Posterior cingulate gyrus (tissue), 11 donors: ENCODE data around the gene NRK.
"Not testable (repeated sequence)": the region's sequence is repeated elsewhere in the genome, so short reads cannot be mapped to it uniquely, and the experiment has no call there.

Experiments used
- DNase-seq, 10 donors: peaks; one replicate each; pipeline versions ENCODE4 v3.0.0 to v3.0.0-alpha.2; 2020 to 2021; ENCODE audit warnings: mixed read lengths in 3 of 10
- intact Hi-C: fragments of 100-400 bp; cut with DNase I; formaldehyde crosslinking; loops from one replicate; pipeline ENCODE4 v1.15.1; 2023

Gene NRK, protein sequence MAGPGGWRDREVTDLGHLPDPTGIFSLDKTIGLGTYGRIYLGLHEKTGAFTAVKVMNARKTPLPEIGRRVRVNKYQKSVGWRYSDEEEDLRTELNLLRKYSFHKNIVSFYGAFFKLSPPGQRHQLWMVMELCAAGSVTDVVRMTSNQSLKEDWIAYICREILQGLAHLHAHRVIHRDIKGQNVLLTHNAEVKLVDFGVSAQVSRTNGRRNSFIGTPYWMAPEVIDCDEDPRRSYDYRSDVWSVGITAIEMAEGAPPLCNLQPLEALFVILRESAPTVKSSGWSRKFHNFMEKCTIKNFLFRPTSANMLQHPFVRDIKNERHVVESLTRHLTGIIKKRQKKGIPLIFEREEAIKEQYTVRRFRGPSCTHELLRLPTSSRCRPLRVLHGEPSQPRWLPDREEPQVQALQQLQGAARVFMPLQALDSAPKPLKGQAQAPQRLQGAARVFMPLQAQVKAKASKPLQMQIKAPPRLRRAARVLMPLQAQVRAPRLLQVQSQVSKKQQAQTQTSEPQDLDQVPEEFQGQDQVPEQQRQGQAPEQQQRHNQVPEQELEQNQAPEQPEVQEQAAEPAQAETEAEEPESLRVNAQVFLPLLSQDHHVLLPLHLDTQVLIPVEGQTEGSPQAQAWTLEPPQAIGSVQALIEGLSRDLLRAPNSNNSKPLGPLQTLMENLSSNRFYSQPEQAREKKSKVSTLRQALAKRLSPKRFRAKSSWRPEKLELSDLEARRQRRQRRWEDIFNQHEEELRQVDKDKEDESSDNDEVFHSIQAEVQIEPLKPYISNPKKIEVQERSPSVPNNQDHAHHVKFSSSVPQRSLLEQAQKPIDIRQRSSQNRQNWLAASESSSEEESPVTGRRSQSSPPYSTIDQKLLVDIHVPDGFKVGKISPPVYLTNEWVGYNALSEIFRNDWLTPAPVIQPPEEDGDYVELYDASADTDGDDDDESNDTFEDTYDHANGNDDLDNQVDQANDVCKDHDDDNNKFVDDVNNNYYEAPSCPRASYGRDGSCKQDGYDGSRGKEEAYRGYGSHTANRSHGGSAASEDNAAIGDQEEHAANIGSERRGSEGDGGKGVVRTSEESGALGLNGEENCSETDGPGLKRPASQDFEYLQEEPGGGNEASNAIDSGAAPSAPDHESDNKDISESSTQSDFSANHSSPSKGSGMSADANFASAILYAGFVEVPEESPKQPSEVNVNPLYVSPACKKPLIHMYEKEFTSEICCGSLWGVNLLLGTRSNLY (N-terminal part only)

DNA sequence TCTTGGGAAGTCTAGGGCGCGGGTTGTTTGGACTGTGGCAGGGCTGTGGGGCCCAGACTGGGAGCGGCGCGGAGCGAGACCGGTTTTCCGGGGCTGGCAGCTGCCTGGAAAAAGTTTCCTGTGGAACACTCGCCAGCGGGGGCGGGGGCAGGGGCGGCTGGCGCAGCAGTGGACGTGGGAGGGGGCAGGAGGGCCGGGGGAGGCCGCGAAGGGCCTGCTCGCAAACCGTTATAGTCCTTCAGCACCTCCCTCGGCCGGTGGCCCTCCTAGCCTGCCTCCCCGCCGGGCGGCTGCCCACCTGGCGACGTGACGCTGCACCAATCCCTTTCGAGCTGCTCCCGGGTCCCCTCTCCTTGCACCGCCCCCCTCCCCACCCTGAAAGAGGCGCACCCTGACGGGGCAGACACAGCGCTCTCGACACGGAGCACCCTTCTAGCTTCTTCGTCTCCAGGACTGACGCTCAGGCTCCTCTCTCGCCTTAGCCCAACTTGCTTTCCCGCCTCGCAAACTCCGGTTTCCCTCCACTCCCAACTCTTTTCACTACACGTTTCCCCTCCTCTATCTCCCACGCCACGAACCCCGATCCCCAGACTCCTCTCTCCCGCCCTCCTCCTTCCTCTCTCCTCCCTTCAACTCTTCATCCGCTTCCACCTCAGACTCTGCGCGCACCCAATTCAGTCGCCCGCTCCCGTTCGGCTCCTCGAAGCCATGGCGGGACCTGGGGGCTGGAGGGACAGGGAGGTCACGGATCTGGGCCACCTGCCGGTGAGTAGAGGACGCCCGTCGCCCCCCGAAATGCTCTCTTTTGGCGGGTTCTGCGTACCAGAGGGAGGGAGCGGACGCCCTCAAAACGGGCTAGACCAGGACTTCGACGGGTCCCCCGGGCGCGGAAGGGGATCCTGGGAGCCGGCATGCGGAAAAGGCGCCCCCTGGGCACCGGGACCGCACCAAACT is at the start of gene NRK:
Gene NRK, plus strand, starts transcription at position 402 of the 954 bp plus-strand sequence. Its CDS starts 307 bp downstream, at position 709.
- intact Hi-C loops, result no loop called here

DNA sequence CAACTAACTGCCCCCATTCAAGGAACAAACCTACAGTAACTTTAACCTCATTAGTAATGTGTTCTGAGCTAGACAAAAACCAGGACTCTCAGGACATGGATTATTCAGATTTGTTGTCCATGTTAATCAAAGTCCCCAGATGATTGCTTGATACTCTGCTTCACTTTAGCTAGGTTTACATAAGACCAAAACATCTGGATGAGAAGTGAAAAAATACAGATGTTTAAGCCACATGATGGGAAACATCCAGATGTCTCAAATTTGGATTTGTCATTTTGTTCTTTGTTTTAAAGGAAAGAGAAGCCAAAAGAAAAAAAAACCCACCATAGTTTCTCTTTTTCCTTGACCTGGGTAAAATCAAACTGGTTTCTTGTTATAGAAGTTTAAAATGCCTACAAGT is 48.5 kb upstream of the NRK start:
- DNase-seq, result no peak
- intact Hi-C loops, result no loop called here

More for the DNA sequence above, at the start of gene NRK:
- peak in 4 of 10 donors; percentile 3 to 80 (median 62) for DNase-seq

DNA sequence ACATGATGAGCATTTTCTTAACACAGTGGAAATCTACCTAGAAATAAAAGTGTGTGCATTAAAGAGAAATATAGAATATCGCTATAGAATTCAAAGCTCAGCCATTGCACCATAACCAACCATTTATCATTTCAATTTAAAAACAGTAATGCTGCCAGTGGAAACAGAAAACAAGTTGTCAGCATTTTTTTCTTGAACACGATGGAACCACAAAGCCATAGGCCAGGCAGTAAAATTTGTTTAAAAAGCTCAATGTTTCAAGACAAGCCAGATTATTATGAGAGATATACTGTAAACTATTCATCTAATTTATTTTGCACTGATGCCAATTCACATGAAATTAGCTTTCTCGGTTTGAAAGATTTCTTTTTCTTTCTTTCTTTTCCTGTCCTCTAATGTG is 46.7 kb upstream of the NRK start:
- no peak for DNase-seq
- intact Hi-C loops, result no loop called here

DNA sequence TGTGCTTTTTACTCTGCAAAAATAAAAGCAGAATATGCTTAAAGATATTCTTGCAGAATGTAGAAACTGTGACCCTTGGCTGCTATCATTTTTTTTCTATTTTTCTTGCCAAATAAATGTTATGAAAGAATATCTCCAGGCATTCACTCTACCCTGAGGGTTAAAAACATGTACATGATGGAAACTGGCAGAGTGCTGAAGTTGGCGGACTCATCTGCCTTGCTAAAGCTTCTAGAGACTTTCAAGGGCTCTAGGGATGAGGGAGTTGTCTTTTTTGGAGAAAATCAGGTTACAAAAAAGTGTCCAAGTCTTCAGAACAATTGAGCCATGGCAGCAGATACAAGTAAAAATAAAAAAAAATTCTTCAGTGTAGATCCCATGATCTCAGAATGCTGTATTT is 40.5 kb upstream of the NRK start:
- DNase-seq, result no peak
- intact Hi-C loops, result no loop called here

DNA sequence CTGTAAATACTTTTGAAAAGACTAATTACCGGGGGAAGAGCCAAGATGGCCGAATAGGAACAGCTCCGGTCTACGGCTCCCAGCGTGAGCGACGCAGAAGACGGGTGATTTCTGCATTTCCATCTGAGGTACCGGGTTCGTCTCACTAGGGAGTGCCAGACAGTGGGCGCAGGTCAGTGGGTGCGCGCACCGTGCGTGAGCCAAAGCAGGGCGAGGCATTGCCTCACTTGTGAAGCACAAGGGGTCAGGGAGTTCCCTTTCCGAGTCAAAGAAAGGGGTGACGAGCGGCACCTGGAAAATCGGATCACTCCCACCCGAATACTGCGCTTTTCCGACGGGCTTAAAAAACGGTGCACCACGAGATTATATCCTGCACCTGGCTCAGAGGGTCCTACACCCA is 25.5 kb upstream of the NRK start:
- intact Hi-C loops, result not testable (repeated sequence)
- DNase-seq, result peak in 2 of 10 donors; percentile 46 to 59

DNA sequence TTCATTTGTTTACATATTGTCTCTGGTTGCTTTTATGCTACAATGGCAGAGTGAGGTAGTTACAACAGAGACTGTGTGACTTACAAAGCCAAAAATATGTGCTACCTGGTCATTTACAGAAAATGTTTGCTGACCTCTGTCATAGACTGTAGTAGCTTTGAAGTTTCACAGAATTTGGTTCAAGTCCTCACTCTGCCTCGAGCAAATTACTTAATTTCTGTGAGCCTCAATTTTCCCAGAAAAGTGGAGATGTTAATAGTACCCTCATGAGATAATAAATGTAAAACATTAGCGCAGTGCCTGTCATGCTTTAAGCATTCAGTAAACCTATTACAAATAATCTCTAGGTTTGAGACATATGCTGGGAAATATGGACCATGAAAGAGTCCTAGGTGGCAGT is 18.4 kb upstream of the NRK start:
- intact Hi-C loops, result no loop called here
- DNase-seq, result no peak

DNA sequence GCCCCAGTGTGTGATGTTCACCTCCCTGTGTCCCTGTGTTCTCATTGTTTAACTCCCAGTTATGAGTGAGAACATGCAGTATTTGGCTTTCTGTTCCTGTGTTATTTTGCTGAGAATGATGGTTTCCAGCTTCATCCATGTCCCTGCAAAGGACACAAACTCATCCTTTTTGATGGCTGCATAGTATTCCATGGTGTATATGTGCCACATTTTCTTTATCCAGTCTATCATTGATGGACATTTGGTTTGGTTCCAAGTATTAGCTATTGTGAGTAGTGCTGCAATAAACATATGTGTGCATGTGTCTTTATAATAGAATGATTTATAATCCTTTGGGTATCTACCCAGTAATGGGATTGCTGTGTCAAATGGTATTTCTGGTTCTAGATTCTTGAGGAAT is 16.7 kb upstream of the NRK start:
- intact Hi-C loops, result not testable (repeated sequence)

DNA sequence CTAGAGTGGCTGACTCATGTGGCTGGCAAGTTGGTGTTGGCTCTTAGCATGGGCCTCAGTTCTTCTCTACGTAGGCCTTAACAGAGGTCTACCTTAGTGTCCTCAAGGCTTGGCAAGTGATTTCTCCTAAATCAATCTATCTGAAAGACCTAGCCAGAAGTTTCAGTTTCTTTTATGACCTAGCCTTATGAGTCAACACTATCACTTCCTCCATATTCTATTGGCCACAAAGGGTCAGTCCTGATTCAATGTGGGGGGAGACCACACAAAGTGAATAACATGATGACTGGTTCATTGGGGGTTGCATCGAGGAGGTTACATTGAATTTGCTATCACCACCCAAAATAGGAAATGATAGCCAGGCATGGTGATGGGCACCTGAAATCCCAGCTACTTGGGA is 5.8 kb upstream of the NRK start:
- intact Hi-C loops, result no loop called here
- no peak for DNase-seq

More for the DNA sequence above, 16.7 kb upstream of the NRK start:
- not testable (repeated sequence) for DNase-seq

DNA sequence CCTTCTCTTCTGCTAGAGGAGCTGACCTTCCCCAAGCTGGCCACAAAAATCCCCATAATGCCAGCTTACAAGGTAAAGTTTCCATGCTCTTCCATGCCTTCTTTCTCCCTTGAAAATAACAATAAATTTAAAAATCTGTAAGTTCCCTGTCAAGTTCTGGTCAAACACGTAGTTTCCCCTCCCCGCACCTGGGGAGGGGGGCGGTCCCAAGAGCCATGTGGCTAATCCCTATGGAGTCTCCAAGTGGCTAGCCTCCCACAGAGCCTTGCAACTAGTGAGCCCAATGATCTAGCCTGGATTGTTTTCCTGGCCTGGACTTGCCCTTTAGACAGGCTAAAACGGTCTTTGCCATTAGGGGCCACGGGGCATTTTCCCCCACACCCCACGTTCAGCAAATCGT is 2.1 kb upstream of the NRK start:
- DNase-seq, result no peak
- intact Hi-C loops, result no loop called here

DNA sequence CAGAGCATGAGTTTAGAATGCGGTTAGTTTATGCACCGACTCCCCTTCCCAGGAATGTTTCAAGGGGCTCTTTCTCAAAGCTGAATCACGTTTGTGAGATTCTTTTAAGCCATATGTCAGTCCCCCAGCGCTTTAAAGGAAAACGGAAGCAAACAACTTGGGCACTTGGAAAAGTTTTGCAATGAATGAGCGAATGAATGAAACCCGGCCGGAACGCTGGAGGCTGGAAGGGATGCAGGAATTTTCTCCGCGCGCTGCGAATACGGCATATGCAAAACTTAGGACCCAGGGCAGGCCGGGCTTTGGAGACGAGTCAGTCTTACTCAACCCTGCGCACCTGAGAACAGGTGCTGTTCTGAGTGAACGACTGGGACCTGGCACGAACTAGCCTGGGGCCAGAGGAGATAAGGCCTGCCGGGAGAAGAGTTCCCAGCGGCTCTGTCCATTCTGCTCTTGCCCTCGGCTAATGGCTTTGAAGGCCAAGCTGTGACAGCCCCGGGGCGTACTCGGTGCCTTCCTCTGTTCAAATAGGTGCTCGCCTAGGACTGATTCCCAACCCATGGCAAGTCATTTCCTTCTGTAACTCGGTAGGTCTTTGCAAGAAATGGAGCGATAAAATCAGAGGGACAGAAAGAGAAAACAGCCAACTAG is 743 bp upstream of the NRK start:
- intact Hi-C loops, result no loop called here
- DNase-seq, result peak in 4 of 10 donors; percentile 2 to 71 (median 68)

DNA sequence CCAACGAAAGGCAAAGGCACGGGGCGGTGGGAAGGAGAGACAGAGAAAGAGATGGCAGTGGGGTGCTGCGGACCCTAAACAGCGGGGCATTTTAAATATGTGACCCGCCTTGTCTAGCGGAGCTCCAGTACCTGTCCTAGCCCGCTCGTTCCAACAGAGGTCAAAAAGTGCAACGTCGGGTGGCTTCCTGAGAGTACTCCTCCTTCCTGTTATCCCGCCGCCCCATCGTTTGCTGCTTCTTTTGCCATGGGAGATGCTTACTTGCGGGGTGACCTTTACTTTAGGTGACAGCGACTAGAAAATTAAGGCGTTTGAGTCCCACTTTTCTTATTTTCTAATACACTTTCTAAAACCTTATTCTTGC is 735 bp downstream of the NRK start:
- DNase-seq, result no peak
- intact Hi-C loops, result no loop called here

DNA sequence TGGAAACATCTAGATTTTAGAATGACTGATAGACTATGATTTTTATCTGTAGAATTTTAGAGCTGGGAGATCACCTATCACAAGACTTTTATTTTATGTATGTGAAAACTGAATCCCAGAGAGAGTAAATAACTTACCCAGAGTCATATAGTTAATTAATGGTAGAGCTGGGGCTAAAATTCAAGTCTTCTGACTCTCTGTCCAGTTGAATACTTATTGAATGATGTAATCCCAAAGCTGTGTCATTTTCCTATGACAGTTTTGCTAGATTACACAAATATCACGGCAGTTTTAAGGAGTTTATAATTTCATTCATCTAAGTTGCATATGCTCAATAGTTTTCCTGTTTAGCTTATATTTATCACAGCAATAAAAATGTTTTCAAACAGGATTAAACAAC is 6.7 kb downstream of the NRK start:
- intact Hi-C loops, result no loop called here
- no peak for DNase-seq

DNA sequence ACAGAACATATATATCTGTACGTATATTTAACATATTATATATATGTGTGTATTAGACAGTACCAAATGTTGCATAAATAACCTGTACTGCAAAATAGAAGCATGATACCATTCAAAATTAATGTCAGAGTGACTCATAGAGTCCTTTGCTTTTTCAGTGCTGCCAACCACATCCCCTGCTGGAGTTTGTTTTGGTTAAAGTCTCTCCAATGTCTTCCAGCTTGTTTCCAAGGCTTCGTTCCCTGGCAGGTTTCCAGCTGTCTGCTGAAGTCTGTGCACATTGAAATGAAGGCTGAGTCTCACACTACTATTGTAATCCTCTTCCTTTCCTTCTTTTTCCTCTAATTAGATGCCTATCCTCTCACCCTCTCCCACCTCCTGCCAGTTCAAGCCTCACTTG is 14.9 kb downstream of the NRK start:
- DNase-seq, result peak in 5 of 10 donors; percentile 12 to 70 (median 26)
- intact Hi-C loops, result no loop called here

DNA sequence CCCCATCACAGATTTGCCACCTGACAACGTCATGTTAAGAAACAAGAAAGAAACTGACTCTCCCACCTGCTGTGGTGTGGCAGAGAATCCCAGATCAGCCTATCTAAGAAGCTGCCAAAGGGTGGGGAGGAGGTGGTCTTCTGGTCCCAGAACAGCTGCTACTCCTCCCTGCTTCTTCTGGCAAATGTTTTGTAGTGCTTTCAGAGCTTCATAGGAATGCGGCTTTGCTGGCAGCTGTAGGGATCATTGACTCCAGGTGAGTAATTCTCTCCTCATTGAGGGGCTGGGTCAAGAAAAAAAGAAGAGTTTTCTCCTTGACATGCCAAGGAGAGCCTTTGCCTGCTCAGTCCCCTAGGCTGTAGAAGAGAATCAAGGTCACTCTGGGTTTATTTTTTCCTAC is 23.3 kb downstream of the NRK start:
- no peak for DNase-seq
- intact Hi-C loops, result no loop called here

DNA sequence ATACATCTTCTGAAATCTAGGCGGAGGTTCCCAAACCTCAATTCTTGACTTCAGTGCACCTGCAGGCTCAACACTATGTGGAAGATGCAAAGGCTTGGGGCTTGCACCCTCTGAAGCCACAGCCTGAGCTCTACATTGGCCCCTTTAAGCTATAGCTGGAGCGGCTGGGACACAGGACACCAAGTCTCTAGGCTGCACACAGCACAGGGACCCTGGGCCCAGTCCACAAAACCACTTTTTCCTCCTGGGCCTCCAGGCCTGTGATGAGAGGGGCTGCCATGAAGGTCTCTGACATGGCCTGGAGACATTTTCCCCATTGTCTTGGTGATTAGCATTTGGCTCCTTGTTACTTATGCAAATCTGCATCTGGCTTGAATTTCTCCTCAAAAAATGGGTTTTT is 27.8 kb downstream of the NRK start:
- intact Hi-C loops, result not testable (repeated sequence)

DNA sequence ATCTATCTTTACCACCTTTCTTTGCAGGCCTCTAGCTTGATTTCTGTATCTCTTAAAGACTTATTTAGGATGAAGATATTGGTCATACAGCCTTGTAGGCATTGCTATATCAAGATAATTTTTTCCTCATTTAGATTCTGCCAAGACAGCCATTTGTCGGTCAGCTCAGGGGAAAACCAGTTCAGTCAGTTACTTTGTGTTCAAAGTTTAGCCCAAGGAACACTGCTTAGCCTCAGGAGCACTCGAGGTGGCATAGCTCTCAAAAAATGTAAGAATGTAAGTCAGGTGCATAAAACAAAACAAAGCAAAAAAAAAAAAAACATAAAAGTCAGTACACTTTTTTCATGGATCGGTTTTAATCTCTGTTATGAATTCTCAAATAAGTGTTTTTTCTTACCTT is 43.4 kb downstream of the NRK start:
- DNase-seq, result no peak
- intact Hi-C loops, result no loop called here

More for the DNA sequence above, 27.8 kb downstream of the NRK start:
- peak in 1 of 10 donors; percentile 58 for DNase-seq

DNA sequence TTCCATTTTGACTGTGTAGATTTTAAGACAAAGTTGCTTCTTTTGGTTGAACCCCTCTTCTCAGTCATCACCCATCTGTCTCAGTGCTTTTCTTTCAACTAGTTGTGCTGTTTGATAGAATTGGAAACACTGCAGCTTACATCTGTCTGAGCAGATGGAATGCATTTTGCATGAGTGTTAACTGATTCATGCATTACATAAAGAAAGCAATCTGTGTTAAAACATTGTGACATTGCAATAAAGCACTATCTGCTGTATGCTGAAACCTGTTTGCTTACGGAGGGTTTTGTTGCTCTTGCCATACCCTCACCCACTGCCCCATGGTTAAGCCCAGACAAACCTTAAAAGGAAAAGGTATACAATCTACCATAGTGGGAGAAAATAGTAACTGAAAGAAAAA is 47.4 kb downstream of the NRK start:
- DNase-seq, result no peak
- intact Hi-C loops, result no loop called here

DNA sequence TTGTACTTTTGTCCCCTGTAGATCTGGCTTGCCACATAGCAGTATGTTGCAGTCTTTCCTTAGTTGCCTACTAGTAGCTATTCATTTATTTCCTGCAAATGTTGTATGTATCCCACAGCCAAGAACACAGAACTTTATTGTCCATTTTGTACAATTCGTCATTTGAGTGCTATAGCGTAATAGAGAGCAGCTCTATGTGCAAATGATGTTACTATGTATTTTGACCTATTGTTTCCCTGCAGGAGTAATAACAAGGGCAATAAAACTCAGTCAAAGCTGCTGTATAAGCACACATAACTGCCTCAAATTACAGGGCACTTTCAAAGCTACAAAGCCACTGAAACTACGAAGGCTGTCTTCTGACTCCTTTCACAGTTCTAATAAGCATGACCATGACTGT is 48.1 kb downstream of the NRK start:
- DNase-seq, result no peak
- intact Hi-C loops, result no loop called here

DNA sequence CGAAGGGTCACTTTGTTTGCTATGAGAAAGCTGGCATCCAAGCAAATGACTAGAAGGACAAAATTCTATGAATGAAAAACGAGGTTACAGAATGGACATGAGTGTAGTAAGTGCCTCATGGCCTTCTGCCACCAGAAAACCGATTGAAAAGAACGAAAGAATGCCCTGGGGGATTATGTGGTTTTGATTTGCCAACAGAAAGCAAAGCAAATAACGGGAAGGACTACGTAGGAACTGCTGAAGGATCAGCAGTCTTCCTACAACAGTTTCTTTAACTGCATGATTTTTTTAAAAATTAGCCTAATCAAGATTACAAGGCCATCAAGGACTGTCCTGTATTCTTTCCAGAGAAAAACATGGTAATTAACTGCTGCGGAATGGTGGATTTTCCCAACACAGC is 50.6 kb downstream of the NRK start:
- intact Hi-C loops, result no loop called here

More for the DNA sequence above, 50.6 kb downstream of the NRK start:
- no peak for DNase-seq
